GM18508 (cell line): ENCODE measurements around the gene SLAMF8.

Source experiments
- ATAC-seq: cut with Tn5 transposase; IDR thresholded peaks from one replicate; pipeline ENCODE4 v1.9.1; 2021; ENCODE audit warnings: moderate number of reproducible peaks; ENCODE audit not compliant: insufficient read depth, unreplicated experiment

Gene SLAMF8

GRCh38 chr1:159845751-159846629 is 19.3 kb downstream of the SLAMF8 start:
- no peak for ATAC-seq

- ATAC-seq, result no peak
Measured at GRCh38 chr1:159847231-159847630, 20.6 kb downstream of the SLAMF8 start.

- ATAC-seq, result no peak
Measured at GRCh38 chr1:159848326-159848725, 21.7 kb downstream of the SLAMF8 start.

GRCh38 chr1:159849626-159850366 is 23.1 kb downstream of the SLAMF8 start:
- no peak for ATAC-seq

GRCh38 chr1:159851407-159851806 is 24.7 kb downstream of the SLAMF8 start:
- no peak for ATAC-seq

GRCh38 chr1:159853417-159854115 is 26.9 kb downstream of the SLAMF8 start:
- no peak for ATAC-seq

- no peak for ATAC-seq
Measured at GRCh38 chr1:159854116-159854692, 27.5 kb downstream of the SLAMF8 start.

- ATAC-seq, result no peak
Measured at GRCh38 chr1:159854693-159855192, 28.1 kb downstream of the SLAMF8 start.

GRCh38 chr1:159855709-159856108 is 29.0 kb downstream of the SLAMF8 start:
- no peak for ATAC-seq

- no peak for ATAC-seq
Measured at GRCh38 chr1:159856576-159856975, 29.9 kb downstream of the SLAMF8 start.

- no peak for ATAC-seq
Measured at GRCh38 chr1:159857889-159858288, 31.2 kb downstream of the SLAMF8 start.

- ATAC-seq, result no peak
Measured at GRCh38 chr1:159859767-159860322, 33.2 kb downstream of the SLAMF8 start.

GRCh38 chr1:159860456-159860855 is 33.8 kb downstream of the SLAMF8 start:
- no peak for ATAC-seq

GRCh38 chr1:159861218-159861617 is 34.5 kb downstream of the SLAMF8 start:
- ATAC-seq, result no peak

GRCh38 chr1:159862031-159862430 is 35.4 kb downstream of the SLAMF8 start:
- no peak for ATAC-seq

GRCh38 chr1:159862557-159862956 is 35.9 kb downstream of the SLAMF8 start, which contains the start of gene VSIG8:
Gene VSIG8, minus strand, starts transcription at chr1:159862657. Its CDS starts 136 bp downstream, at chr1:159862521.
- no peak for ATAC-seq

GRCh38 chr1:159864262-159864661 is 37.6 kb downstream of the SLAMF8 start:
- ATAC-seq, result no peak

- no peak for ATAC-seq
Measured at GRCh38 chr1:159866066-159866465, 39.4 kb downstream of the SLAMF8 start.

- no peak for ATAC-seq
Measured at GRCh38 chr1:159866905-159867663, 40.4 kb downstream of the SLAMF8 start.
